ENCODE data around the gene NOTCH3.

DNA sequence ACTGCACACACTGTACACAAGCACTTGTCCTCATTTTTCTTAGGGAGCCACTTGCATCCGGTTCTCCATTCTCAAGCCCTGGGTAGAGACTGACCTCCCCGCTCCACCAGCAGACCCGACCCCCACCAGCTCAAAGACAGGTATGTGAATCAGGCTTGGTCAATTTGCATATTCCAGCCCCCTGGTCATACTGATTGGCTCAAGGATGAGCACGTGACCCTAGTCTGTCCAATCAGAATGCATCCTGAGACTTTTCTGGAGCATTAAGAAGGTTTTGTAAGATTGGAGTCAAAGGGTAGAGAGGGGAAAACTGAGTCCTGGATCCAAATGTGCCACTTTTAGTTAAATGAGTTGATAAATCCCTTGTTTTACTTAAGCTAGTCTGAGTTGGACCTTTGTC, 34.1 kb downstream of the NOTCH3 start:
- TF ChIP-seq, protein P1, sequence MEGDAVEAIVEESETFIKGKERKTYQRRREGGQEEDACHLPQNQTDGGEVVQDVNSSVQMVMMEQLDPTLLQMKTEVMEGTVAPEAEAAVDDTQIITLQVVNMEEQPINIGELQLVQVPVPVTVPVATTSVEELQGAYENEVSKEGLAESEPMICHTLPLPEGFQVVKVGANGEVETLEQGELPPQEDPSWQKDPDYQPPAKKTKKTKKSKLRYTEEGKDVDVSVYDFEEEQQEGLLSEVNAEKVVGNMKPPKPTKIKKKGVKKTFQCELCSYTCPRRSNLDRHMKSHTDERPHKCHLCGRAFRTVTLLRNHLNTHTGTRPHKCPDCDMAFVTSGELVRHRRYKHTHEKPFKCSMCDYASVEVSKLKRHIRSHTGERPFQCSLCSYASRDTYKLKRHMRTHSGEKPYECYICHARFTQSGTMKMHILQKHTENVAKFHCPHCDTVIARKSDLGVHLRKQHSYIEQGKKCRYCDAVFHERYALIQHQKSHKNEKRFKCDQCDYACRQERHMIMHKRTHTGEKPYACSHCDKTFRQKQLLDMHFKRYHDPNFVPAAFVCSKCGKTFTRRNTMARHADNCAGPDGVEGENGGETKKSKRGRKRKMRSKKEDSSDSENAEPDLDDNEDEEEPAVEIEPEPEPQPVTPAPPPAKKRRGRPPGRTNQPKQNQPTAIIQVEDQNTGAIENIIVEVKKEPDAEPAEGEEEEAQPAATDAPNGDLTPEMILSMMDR (IDR thresholded peaks at IDR 0.05; ENCODE audit: insufficient read depth, low read depth, low read length) = no peak
- TF ChIP-seq EZH2 (IDR thresholded peaks at IDR 0.05; ENCODE audit: insufficient read depth, low read length) = no peak

Data from astrocyte (in vitro differentiated cells and primary cell).